ENCODE results near the gene NAV3. TPM values are rescaled to one million over a fixed set of nuclear protein-coding genes. Genes with fewer than 3 reads are reported as not detected.

Gene NAV3
- polyA plus RNA-seq, 3 donors: 0.11 TPM; not detected in 2

- Histone ChIP-seq H3K27me3 (ENCODE audit: control insufficient read depth in 2 of 2, insufficient read depth in 2 of 2, low read length in 2 of 2) (no peaks in the 10 kb centered on the region), H3K9me3 (replicated peaks in 1 of 2; ENCODE audit: control insufficient read depth in 1 of 2, insufficient read depth in 1 of 2, low read length in 2 of 2) (no peaks in the 10 kb centered on the region), H3K9ac (ENCODE audit: insufficient read depth, low read length, poor library complexity, severe bottlenecking) (no peak overlapping the region), H3K4me3 (replicated peaks in 1 of 3; ENCODE audit: low read depth in 2 of 3, low read length in 3 of 3) (no peak overlapping the region), H3K4me1 (ENCODE audit: control insufficient read depth in 1 of 2, insufficient read depth in 2 of 2, low read length in 2 of 2) (no peaks in the 10 kb centered on the region), H4K20me1 (ENCODE audit: insufficient read depth, low read length) (no peaks in the 10 kb centered on the region), H3K79me2 (ENCODE audit: insufficient read depth, low read length) (no peaks in the 10 kb centered on the region), H3K27ac (ENCODE audit: low read depth in 1 of 2, low read length in 2 of 2) (no peak overlapping the region), H3K4me2 (replicated peaks; ENCODE audit: extremely low read depth, low read length, poor library complexity, severe bottlenecking) (no peak overlapping the region), H3K36me3 (replicated peaks in 1 of 2; ENCODE audit: control insufficient read depth in 1 of 2, insufficient read depth in 2 of 2, low read length in 2 of 2) (no peaks in the 10 kb centered on the region), H2AFZ (ENCODE audit: insufficient read depth, low read depth, low read length, poor library complexity, severe bottlenecking) (no peak overlapping the region)
- H3K4me1 Mint-ChIP-seq: no peaks in the 10 kb centered on the region
- no peaks in the 10 kb centered on the region for H3K36me3 Mint-ChIP-seq
- H3K4me3 Mint-ChIP-seq: no peak overlapping the region
- TF ChIP-seq CTCF (IDR thresholded peaks at IDR 0.05): no peak
- peaks cover 2 to 4% (median 2%) of the 10 kb centered on the region in 3 donors for H3K27me3 Mint-ChIP-seq (ENCODE audit: low read depth in 3 of 3)
- H3K27ac Mint-ChIP-seq: no peak overlapping the region
- DNase-seq: no peak
- intact Hi-C loops (cut with micrococcal nuclease): no loop called here
- peaks cover 0 to 4% (median 0%) of the 10 kb centered on the region in 7 donors for H3K9me3 Mint-ChIP-seq
These were observed 119.2 kb downstream of the NAV3 start for GRCh38 chr12:77949943-77950342.

- Histone ChIP-seq H3K27ac (ENCODE audit: low read depth in 1 of 2, low read length in 2 of 2) (no peak overlapping the region), H3K27me3 (ENCODE audit: control insufficient read depth in 2 of 2, insufficient read depth in 2 of 2, low read length in 2 of 2) (no peaks in the 10 kb centered on the region), H3K79me2 (ENCODE audit: insufficient read depth, low read length) (no peaks in the 10 kb centered on the region), H3K9ac (ENCODE audit: insufficient read depth, low read length, poor library complexity, severe bottlenecking) (no peak overlapping the region), H4K20me1 (ENCODE audit: insufficient read depth, low read length) (no peaks in the 10 kb centered on the region), H3K36me3 (replicated peaks in 1 of 2; ENCODE audit: control insufficient read depth in 1 of 2, insufficient read depth in 2 of 2, low read length in 2 of 2) (no peaks in the 10 kb centered on the region), H3K4me1 (ENCODE audit: control insufficient read depth in 1 of 2, insufficient read depth in 2 of 2, low read length in 2 of 2) (no peaks in the 10 kb centered on the region), H3K4me3 (replicated peaks in 1 of 3; ENCODE audit: low read depth in 2 of 3, low read length in 3 of 3) (no peak overlapping the region), H3K4me2 (replicated peaks; ENCODE audit: extremely low read depth, low read length, poor library complexity, severe bottlenecking) (no peak overlapping the region), H3K9me3 (replicated peaks in 1 of 2; ENCODE audit: control insufficient read depth in 1 of 2, insufficient read depth in 1 of 2, low read length in 2 of 2) (no peaks in the 10 kb centered on the region), H2AFZ (ENCODE audit: insufficient read depth, low read depth, low read length, poor library complexity, severe bottlenecking) (no peak overlapping the region)
- no CpG with 5 or more reads among the region's 7 CpGs for WGBS (ENCODE audit: insufficient coverage)
- Mint-ChIP-seq H3K4me3 (no peak overlapping the region), H3K4me1 (no peaks in the 10 kb centered on the region), H3K27ac (no peak overlapping the region), H3K9me3 (peaks cover 0 to 4% (median 0%) of the 10 kb centered on the region in 7 donors), H3K27me3 (ENCODE audit: low read depth in 3 of 3) (peaks cover 2 to 7% (median 2%) of the 10 kb centered on the region in 3 donors), H3K36me3 (no peaks in the 10 kb centered on the region)
- DNase-seq: no peak
- no peak for TF ChIP-seq CTCF (IDR thresholded peaks at IDR 0.05)
- intact Hi-C loops (cut with micrococcal nuclease): no loop called here
These were observed 123.0 kb downstream of the NAV3 start for GRCh38 chr12:77953528-77954205.

All from CD14-positive monocyte (primary cell).